ENCODE measurements around the gene ADAM29. TPM values are rescaled to one million over a fixed set of nuclear protein-coding genes. Genes with fewer than 3 reads are reported as not detected.

Gene ADAM29
- total and polyA plus RNA-seq, 9 of the 15 experiments (the other 6 are each of a cell fraction or from before 2014, with no cell fraction given), result not detected

DNA sequence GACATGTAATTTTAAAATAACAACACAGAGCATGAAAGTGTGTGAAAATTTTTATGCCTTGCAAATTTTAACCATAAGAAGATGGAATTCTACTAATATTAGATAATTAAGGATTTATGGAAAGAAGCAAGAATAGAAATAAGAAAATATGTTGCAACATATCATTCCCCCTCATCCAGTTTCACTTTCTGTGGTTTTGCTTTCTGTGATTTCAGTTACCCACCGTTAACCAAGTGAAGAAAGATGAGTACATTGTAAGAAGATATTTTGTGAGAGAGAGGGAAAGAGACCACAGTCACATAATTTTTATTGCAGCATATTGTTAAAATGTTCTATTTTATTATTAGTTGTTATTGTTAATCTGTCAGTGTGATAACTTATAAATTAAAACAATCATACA, 77.9 kb downstream of the ADAM29 start (continued):
- TF ChIP-seq ZNF707 (CRISPR knock-in tag; conservative IDR thresholded peaks at IDR 0.05) (no peak), POLR3A (IDR thresholded peaks at IDR 0.05; ENCODE audit: borderline replicate concordance, extremely low read depth, insufficient read depth, insufficient read length) (no peak), ZKSCAN1 (IDR thresholded peaks at IDR 0.05; ENCODE audit: low read depth, low read length) (no peak)

DNA sequence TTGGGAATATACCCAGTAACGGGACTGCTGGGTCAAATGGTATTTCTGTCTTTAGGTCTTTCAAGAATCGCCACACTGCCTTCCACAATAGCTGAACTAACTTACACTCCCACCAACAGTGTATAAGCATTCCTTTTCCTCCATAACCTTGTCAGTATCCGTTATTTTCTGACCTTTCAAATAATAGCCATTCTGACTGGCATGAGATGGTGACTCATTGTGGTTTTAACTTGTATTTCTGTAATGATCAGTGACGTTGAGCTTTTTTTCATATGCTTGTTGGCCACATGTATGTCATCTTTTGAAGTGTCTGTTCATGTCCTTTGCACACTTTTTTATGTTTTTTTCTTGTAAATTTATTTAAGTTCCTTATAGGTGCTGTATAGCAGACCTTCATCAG, 81.2 kb downstream of the ADAM29 start:
- TF ChIP-seq CREB1 (IDR thresholded peaks at IDR 0.05), result no peak
- TF ChIP-seq CREB1 (CRISPR knock-in tag; IDR thresholded peaks at IDR 0.05), result no peak
- ChIA-PET POLR2A (no interaction called here), CTCF (ENCODE audit: low intra/inter-chr PET ratio) (no interaction called here)
- WGBS (ENCODE audit: insufficient coverage, low coverage, missing lambda C conversion rate), result 0% methylated on average over 4 of the region's 4 CpGs
- Histone ChIP-seq H3K9me1 (ENCODE audit: control insufficient read depth, insufficient read depth, low read length) (no peaks in the 10 kb centered on the region), H3K27ac (ENCODE audit: extremely low read depth, low read depth, low read length) (no peak overlapping the region), H3K27me3 (ENCODE audit: control insufficient read depth in 2 of 2, insufficient read depth in 2 of 2, low read length in 2 of 2) (no peaks in the 10 kb centered on the region), H3K79me2 (ENCODE audit: control insufficient read depth, insufficient read depth, low read length) (no peaks in the 10 kb centered on the region), H3K36me3 (ENCODE audit: control insufficient read depth, insufficient read depth, low read length) (no peaks in the 10 kb centered on the region), H3K9me3 (replicated peaks; ENCODE audit: control insufficient read depth, insufficient read depth, low read depth, low read length) (no peaks in the 10 kb centered on the region), H2AFZ (ENCODE audit: low read depth, low read length) (no peak overlapping the region), H4K20me1 (replicated peaks; ENCODE audit: control insufficient read depth, insufficient read depth, low read length) (no peaks in the 10 kb centered on the region), H3K4me3 (no peak overlapping the region), H3K9ac (ENCODE audit: insufficient read depth in 1 of 2, low read depth in 2 of 2, low read length in 2 of 2) (no peak overlapping the region), H3K4me1 (replicated peaks in 1 of 2; ENCODE audit: control insufficient read depth in 2 of 2, insufficient read depth in 2 of 2, low read length in 2 of 2) (no peaks in the 10 kb centered on the region), H3K4me2 (ENCODE audit: insufficient read depth, low read length) (no peak overlapping the region)
- in situ Hi-C loops (cut with MboI), result no loop called here
- no TSS peak for BruUV-seq (replicated peaks)
- FAIRE-seq, result no peak
- DNase-seq (ENCODE audit: extremely low read depth in 1 of 4, low spot score in 3 of 4), result no peak
- ATAC-seq, result no peak
- intact Hi-C loops (cut with micrococcal nuclease), result no loop called here

GRCh38 chr4:175017751-175018150, 99.6 kb downstream of the ADAM29 start:
- Histone ChIP-seq H3K4me1 (replicated peaks in 1 of 2; ENCODE audit: control insufficient read depth in 2 of 2, insufficient read depth in 2 of 2, low read length in 2 of 2) (no peaks in the 10 kb centered on the region; a peak in 1 of 5 replicates), H3K9me1 (ENCODE audit: control insufficient read depth, insufficient read depth, low read length) (no peaks in the 10 kb centered on the region), H3K4me2 (ENCODE audit: insufficient read depth, low read length) (no peak overlapping the region), H3K79me2 (ENCODE audit: control insufficient read depth, insufficient read depth, low read length) (no peaks in the 10 kb centered on the region), H3K36me3 (ENCODE audit: control insufficient read depth, insufficient read depth, low read length) (no peaks in the 10 kb centered on the region), H3K9ac (ENCODE audit: insufficient read depth in 1 of 2, low read depth in 2 of 2, low read length in 2 of 2) (no peak overlapping the region), H3K27me3 (ENCODE audit: control insufficient read depth in 2 of 2, insufficient read depth in 2 of 2, low read length in 2 of 2) (no peaks in the 10 kb centered on the region), H3K27ac (ENCODE audit: extremely low read depth, low read depth, low read length) (no peak overlapping the region), H3K4me3 (no peak overlapping the region), H3K9me3 (replicated peaks; ENCODE audit: control insufficient read depth, insufficient read depth, low read depth, low read length) (no peaks in the 10 kb centered on the region), H2AFZ (ENCODE audit: low read depth, low read length) (no peak overlapping the region), H4K20me1 (replicated peaks; ENCODE audit: control insufficient read depth, insufficient read depth, low read length) (no peaks in the 10 kb centered on the region)
- no peak for DNase-seq (ENCODE audit: extremely low read depth in 1 of 4, low spot score in 3 of 4)
- intact Hi-C loops (cut with micrococcal nuclease) (no loop called here), in situ Hi-C loops (cut with MboI) (no loop called here)
- no peak for ATAC-seq
- WGBS (ENCODE audit: insufficient coverage, low coverage, missing lambda C conversion rate), result 0% methylated on average over 3 of the region's 3 CpGs
- no TSS peak for BruUV-seq (replicated peaks)
- ChIA-PET CTCF (ENCODE audit: low intra/inter-chr PET ratio) (no interaction called here), POLR2A (no interaction called here)
- FAIRE-seq, result no peak
- TF ChIP-seq BCL6 (CRISPR knock-in tag; IDR thresholded peaks at IDR 0.05) (no peak), MTA1 (IDR thresholded peaks at IDR 0.05; ENCODE audit: borderline replicate concordance) (no peak), KDM5B (IDR thresholded peaks at IDR 0.05; ENCODE audit: insufficient replicate concordance, low read depth, low read length) (no peak), ZNF644 (tag; IDR thresholded peaks at IDR 0.05; ENCODE audit: low read depth) (no peak), SRSF3 (IDR thresholded peaks at IDR 0.05; ENCODE audit: insufficient read depth, low read length) (no peak)
- TF ChIP-seq, protein P1, sequence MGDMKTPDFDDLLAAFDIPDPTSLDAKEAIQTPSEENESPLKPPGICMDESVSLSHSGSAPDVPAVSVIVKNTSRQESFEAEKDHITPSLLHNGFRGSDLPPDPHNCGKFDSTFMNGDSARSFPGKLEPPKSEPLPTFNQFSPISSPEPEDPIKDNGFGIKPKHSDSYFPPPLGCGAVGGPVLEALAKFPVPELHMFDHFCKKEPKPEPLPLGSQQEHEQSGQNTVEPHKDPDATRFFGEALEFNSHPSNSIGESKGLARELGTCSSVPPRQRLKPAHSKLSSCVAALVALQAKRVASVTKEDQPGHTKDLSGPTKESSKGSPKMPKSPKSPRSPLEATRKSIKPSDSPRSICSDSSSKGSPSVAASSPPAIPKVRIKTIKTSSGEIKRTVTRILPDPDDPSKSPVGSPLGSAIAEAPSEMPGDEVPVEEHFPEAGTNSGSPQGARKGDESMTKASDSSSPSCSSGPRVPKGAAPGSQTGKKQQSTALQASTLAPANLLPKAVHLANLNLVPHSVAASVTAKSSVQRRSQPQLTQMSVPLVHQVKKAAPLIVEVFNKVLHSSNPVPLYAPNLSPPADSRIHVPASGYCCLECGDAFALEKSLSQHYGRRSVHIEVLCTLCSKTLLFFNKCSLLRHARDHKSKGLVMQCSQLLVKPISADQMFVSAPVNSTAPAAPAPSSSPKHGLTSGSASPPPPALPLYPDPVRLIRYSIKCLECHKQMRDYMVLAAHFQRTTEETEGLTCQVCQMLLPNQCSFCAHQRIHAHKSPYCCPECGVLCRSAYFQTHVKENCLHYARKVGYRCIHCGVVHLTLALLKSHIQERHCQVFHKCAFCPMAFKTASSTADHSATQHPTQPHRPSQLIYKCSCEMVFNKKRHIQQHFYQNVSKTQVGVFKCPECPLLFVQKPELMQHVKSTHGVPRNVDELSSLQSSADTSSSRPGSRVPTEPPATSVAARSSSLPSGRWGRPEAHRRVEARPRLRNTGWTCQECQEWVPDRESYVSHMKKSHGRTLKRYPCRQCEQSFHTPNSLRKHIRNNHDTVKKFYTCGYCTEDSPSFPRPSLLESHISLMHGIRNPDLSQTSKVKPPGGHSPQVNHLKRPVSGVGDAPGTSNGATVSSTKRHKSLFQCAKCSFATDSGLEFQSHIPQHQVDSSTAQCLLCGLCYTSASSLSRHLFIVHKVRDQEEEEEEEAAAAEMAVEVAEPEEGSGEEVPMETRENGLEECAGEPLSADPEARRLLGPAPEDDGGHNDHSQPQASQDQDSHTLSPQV (IDR thresholded peaks at IDR 0.05), result no peak
